Keratinocyte (primary cell): ENCODE measurements around the gene SF1. TPM values are rescaled to one million over a fixed set of nuclear protein-coding genes. Genes with fewer than 3 reads are reported as not detected.
A peak's percentile ranks its signal among the peaks of the same experiment; 100 is the strongest.

Experiments used
- DNase-seq: peaks from one replicate; pipeline ENCODE4 v3.0.0-alpha.2; 2011; ENCODE audit warnings: low read depth, missing footprints, low spot score
- FAIRE-seq: peaks from 2 replicates; lab custom pipeline; 2011; peaks lifted over from hg19 to GRCh38; lab: Jason Lieb, UNC
- H2AFZ ChIP-seq: 2 replicates; pipeline ENCODE4 v1.6.0; 2012; ENCODE audit warnings: low read length, control low read depth, inconsistent platforms; ENCODE audit not compliant: control insufficient read depth
- H3K27ac ChIP-seq: 2 replicates; pipeline ENCODE4 v1.5.1; 2011; ENCODE audit warnings: low read length; ENCODE audit not compliant: control insufficient read depth, insufficient read depth
- H3K27me3 ChIP-seq: 3 replicates; pipeline ENCODE4 v1.6.0; 2011; ENCODE audit warnings: low read length; ENCODE audit not compliant: control insufficient read depth, insufficient read depth; ENCODE audit errors: extremely low read depth
- H3K36me3 ChIP-seq, 2 experiments: 2 replicates in 1 of 2; 3 replicates in 1 of 2; pipeline ENCODE4 v1.5.1; 2011; ENCODE audit warnings: low read length in 2 of 2, mild to moderate bottlenecking in 1 of 2; ENCODE audit not compliant: control insufficient read depth in 2 of 2, insufficient read depth in 2 of 2; ENCODE audit errors: extremely low read depth in 1 of 2
- H3K4me1 ChIP-seq: 3 replicates; pipeline ENCODE4 v1.5.1; 2011; ENCODE audit warnings: low read length; ENCODE audit not compliant: control insufficient read depth, insufficient read depth; ENCODE audit errors: extremely low read depth
- H3K4me2 ChIP-seq: 3 replicates; pipeline ENCODE4 v1.6.0; 2011; ENCODE audit warnings: low read depth, low read length; ENCODE audit not compliant: control insufficient read depth, insufficient read depth; ENCODE audit errors: extremely low read depth
- H3K4me3 ChIP-seq, 3 experiments: fragments of 200-600 bp in 1 of 3; sonication (generic) in 1 of 3; 2 replicates in 2 of 3; 3 replicates in 1 of 3; pipeline ENCODE4 v1.5.1; 2011 to 2016; ENCODE audit warnings: low read length in 3 of 3, mild to moderate bottlenecking in 3 of 3, control low read depth in 2 of 3, inconsistent platforms in 1 of 3, low read depth in 1 of 3, mixed read lengths in 1 of 3, mixed run types in 1 of 3, moderate library complexity in 1 of 3; ENCODE audit not compliant: control insufficient read depth in 2 of 3, insufficient read depth in 2 of 3; ENCODE audit errors: extremely low read depth in 1 of 3
- H3K79me2 ChIP-seq: 2 replicates; pipeline ENCODE4 v1.6.0; 2012; ENCODE audit warnings: low read length; ENCODE audit not compliant: control insufficient read depth, insufficient read depth
- H3K9ac ChIP-seq: 3 replicates; pipeline ENCODE4 v1.6.0; 2011; ENCODE audit warnings: low read length; ENCODE audit not compliant: control insufficient read depth, insufficient read depth; ENCODE audit errors: extremely low read depth
- H3K9me1 ChIP-seq: 3 replicates; pipeline ENCODE4 v1.6.0; 2011; ENCODE audit warnings: low read length; ENCODE audit not compliant: control insufficient read depth, insufficient read depth; ENCODE audit errors: extremely low read depth
- H3K9me3 ChIP-seq: 2 replicates; pipeline ENCODE4 v1.5.1; 2012; ENCODE audit warnings: low read depth, low read length; ENCODE audit not compliant: control insufficient read depth
- H4K20me1 ChIP-seq: 3 replicates; pipeline ENCODE4 v1.6.0; 2011; ENCODE audit warnings: low read length; ENCODE audit not compliant: control insufficient read depth, insufficient read depth; ENCODE audit errors: extremely low read depth
- CTCF ChIP-seq, 3 experiments: IDR thresholded peaks in 1 of 3; conservative IDR thresholded peaks in 1 of 3; optimal IDR thresholded peaks in 1 of 3; 2 replicates in 2 of 3; 3 replicates in 1 of 3; pipeline versions ENCODE3 to v1.5.1; 2011; ENCODE audit warnings: low read length in 3 of 3, mild to moderate bottlenecking in 3 of 3, moderate library complexity in 2 of 3, control low read depth in 1 of 3, inconsistent platforms in 1 of 3; ENCODE audit not compliant: insufficient read depth in 2 of 3; ENCODE audit errors: extremely low read depth in 1 of 3
- EZH2 ChIP-seq: IDR thresholded peaks from one replicate; pipeline ENCODE4 v1.6.1; 2012; ENCODE audit warnings: inconsistent platforms, mild to moderate bottlenecking, low read length, moderate library complexity
- dilution Hi-C: fragments of 300-500 bp; cut with MboI; formaldehyde crosslinking; loops from one replicate; pipeline ENCODE4 v1.7.0; 2020; ENCODE audit warnings: low sequenced_read_pairs; ENCODE audit not compliant: extremely low pct_ligation_motif_present
- polyA plus RNA-seq, 5 experiments: library from polyadenylated mRNA; depleted of rRNA in 3 of 5; stranded (reverse) in 3 of 5; stranded (forward) in 1 of 5; unstranded in 1 of 5; fragments of >200 nt; gene quantifications; 1 replicate in 1 of 5; 2 replicates in 3 of 5; 3 replicates in 1 of 5; pipeline versions ENCODE4 v1.2.1 to v1.2.3, GENCODE V29; 2011 to 2012; ENCODE audit warnings: missing spikeins in 2 of 5, low read depth in 1 of 5, low replicate concordance in 1 of 5

Gene SF1
- polyA plus RNA-seq, 1 donor (not counting 4 experiments of a cell fraction or from before 2014, with no cell fraction given): 54.5 TPM

GRCh38 chr11:64717268-64717578 lies 61.1 kb downstream of the SF1 start:
- H3K27ac ChIP-seq: no peak overlapping the region
- dilution Hi-C loops: no loop called here

GRCh38 chr11:64716473-64717267 lies 61.7 kb downstream of the SF1 start:
- peaks cover 87% of the 10 kb centered on the region for H3K27me3 ChIP-seq
- no peak for DNase-seq
- H3K9me1 ChIP-seq: no peaks in the 10 kb centered on the region
- no peak overlapping the region for H3K27ac ChIP-seq
- H3K4me1 ChIP-seq: no peaks in the 10 kb centered on the region
- FAIRE-seq: no peak
- no peaks in the 10 kb centered on the region for H4K20me1 ChIP-seq
- no peak overlapping the region for H3K4me3 ChIP-seq
- TF ChIP-seq EZH2 (peak; percentile 18), CTCF (optimal IDR thresholded peaks at IDR 0.05 in 1 of 3, IDR thresholded peaks at IDR 0.05 in 1 of 3, conservative IDR thresholded peaks at IDR 0.05 in 1 of 3; ENCODE audit: extremely low read depth in 1 of 3, insufficient read depth in 2 of 3, low read length in 3 of 3) (no peak)
- H3K9me3 ChIP-seq: no peaks in the 10 kb centered on the region
- H3K4me2 ChIP-seq: no peak overlapping the region
- no peaks in the 10 kb centered on the region for H3K79me2 ChIP-seq
- no peak overlapping the region for H2AFZ ChIP-seq
- dilution Hi-C loops: no loop called here
- no peak overlapping the region for H3K9ac ChIP-seq
- H3K36me3 ChIP-seq: no peaks in the 10 kb centered on the region

More at GRCh38 chr11:64717268-64717578, 61.1 kb downstream of the SF1 start:
- Histone ChIP-seq H3K4me1 (no peaks in the 10 kb centered on the region), H3K9me1 (no peaks in the 10 kb centered on the region), H3K27me3 (peaks cover 87% of the 10 kb centered on the region), H3K9ac (no peak overlapping the region), H3K4me2 (no peak overlapping the region), H2AFZ (no peak overlapping the region), H3K4me3 (no peak overlapping the region), H3K79me2 (no peaks in the 10 kb centered on the region), H4K20me1 (no peaks in the 10 kb centered on the region), H3K9me3 (no peaks in the 10 kb centered on the region), H3K36me3 (no peaks in the 10 kb centered on the region)
- no peak for FAIRE-seq
- TF ChIP-seq EZH2 (no peak), CTCF (optimal IDR thresholded peaks at IDR 0.05 in 1 of 3, IDR thresholded peaks at IDR 0.05 in 1 of 3, conservative IDR thresholded peaks at IDR 0.05 in 1 of 3; ENCODE audit: extremely low read depth in 1 of 3, insufficient read depth in 2 of 3, low read length in 3 of 3) (no peak)
- DNase-seq: no peak
